HepG2 (cell line): ENCODE results near the gene HAP1. TPM values are rescaled to one million over a fixed set of nuclear protein-coding genes. Genes with fewer than 3 reads are reported as not detected.
A peak's percentile ranks its signal among the peaks of the same experiment; 100 is the strongest.

Experiments
- ATAC-seq: fragments of 200-7000 bp; cut with Tn5 transposase; 3 replicates; pipeline ENCODE4 v1.9.1; 2020; ENCODE audit warnings: mild to moderate bottlenecking, moderate library complexity
- BruUV-seq: library from RNA; stranded (reverse); fragments of 400-500 nt; replicated peaks from 2 replicates; lab custom pipeline; 2021; lab: Mats Ljungman, UMichigan
- CTCF ChIA-PET: fragments of 300-600 bp; formaldehyde crosslinking; extraction: SDS; loops from one replicate; lab custom pipeline; 2021; ENCODE audit warnings: low total read pairs, inconsistent platforms, low intra/inter-chr PET ratio; lab: Yijun Ruan, JAX
- POLR2A ChIA-PET: fragments of 350-600 bp; sonication (Branson Sonifier 250); formaldehyde crosslinking; loops from one replicate; lab custom pipeline; 2020; ENCODE audit warnings: antibody characterized with exemption, inconsistent platforms; lab: Yijun Ruan, JAX
- DNase-seq: peaks from one replicate; pipeline ENCODE4 v3.0.0-alpha.2; 2015; ENCODE audit warnings: low spot score
- FAIRE-seq: peaks from 3 replicates; lab custom pipeline; 2011; peaks lifted over from hg19 to GRCh38; lab: Jason Lieb, UNC
- H2AFZ ChIP-seq: one replicate; pipeline ENCODE4 v1.6.1; 2011; ENCODE audit warnings: low read length, inconsistent platforms
- H3K27ac ChIP-seq: fragments of 300-600 bp; 3 replicates; pipeline ENCODE4 v1.8.0; 2011; ENCODE audit warnings: mixed run types, mild to moderate bottlenecking, mixed read lengths, low read length, inconsistent platforms; ENCODE audit not compliant: insufficient read depth; ENCODE audit errors: extremely low read length
- H3K27me3 ChIP-seq, 2 experiments: fragments of 200-600 bp in 1 of 2; 2 replicates in 1 of 2; 3 replicates in 1 of 2; pipeline versions ENCODE4 v1.6.0 to v1.8.0; 2011; ENCODE audit warnings: low read length in 2 of 2, mild to moderate bottlenecking in 2 of 2, moderate library complexity in 2 of 2, inconsistent platforms in 1 of 2; ENCODE audit not compliant: insufficient read depth in 2 of 2, control insufficient read depth in 1 of 2
- H3K36me3 ChIP-seq, 2 experiments: fragments of 200-600 bp in 1 of 2; replicated peaks in 1 of 2; 2 replicates in 1 of 2; 3 replicates in 1 of 2; pipeline versions ENCODE4 v1.5.1 to v1.8.0; 2011; ENCODE audit warnings: low read length in 2 of 2, inconsistent platforms in 1 of 2; ENCODE audit not compliant: insufficient read depth in 2 of 2, control insufficient read depth in 1 of 2
- H3K4me1 ChIP-seq: 2 replicates; pipeline ENCODE4 v1.5.1; 2012; ENCODE audit warnings: low read length, inconsistent platforms; ENCODE audit not compliant: insufficient read depth
- H3K4me2 ChIP-seq: 2 replicates; pipeline ENCODE4 v1.6.0; 2011; ENCODE audit warnings: low read depth, low read length, inconsistent platforms
- H3K4me3 ChIP-seq, 3 experiments: fragments of 200-600 bp in 1 of 3; sonication (generic), shearing (Covaris generic) in 1 of 3; replicated peaks in 1 of 3; 2 replicates each; pipeline ENCODE4 v1.5.1; 2011 to 2016; ENCODE audit warnings: low read length in 3 of 3, inconsistent platforms in 2 of 3, low read depth in 2 of 3, mild to moderate bottlenecking in 2 of 3, control low read depth in 1 of 3, mixed read lengths in 1 of 3; ENCODE audit not compliant: insufficient read depth in 1 of 3
- H3K79me2 ChIP-seq: one replicate; pipeline ENCODE4 v1.6.1; 2011; ENCODE audit warnings: low read length, inconsistent platforms; ENCODE audit not compliant: insufficient read depth
- H3K9ac ChIP-seq: 2 replicates; pipeline ENCODE4 v1.6.0; 2011; ENCODE audit warnings: mild to moderate bottlenecking, low read depth, low read length, inconsistent platforms; ENCODE audit not compliant: insufficient read depth
- H3K9me3 ChIP-seq: 2 replicates; pipeline ENCODE4 v1.5.1; 2012; ENCODE audit warnings: mild to moderate bottlenecking, low read length
- H4K20me1 ChIP-seq: 2 replicates; pipeline ENCODE4 v1.6.0; 2011; ENCODE audit warnings: inconsistent platforms, mild to moderate bottlenecking, low read length, moderate library complexity; ENCODE audit not compliant: insufficient read depth
- ATF4 ChIP-seq, 2 experiments: fragments of 450-650 bp in 1 of 2; sonication (generic) in 1 of 2; formaldehyde crosslinking; IDR thresholded peaks; 2 replicates each; pipeline versions ENCODE4 v1.5.0 to v1.8.0; 2020 to 2022; ENCODE audit warnings: mild to moderate bottlenecking in 1 of 2, missing genetic modification reagents in 1 of 2
- DMAP1 ChIP-seq: IDR thresholded peaks from 2 replicates; pipeline ENCODE4 v1.6.1; 2016
- HMG20A ChIP-seq: IDR thresholded peaks from 2 replicates; pipeline ENCODE4 v1.6.1; 2016; ENCODE audit warnings: borderline replicate concordance
- KAT8 ChIP-seq: IDR thresholded peaks from 2 replicates; pipeline ENCODE4 v1.6.1; 2016; ENCODE audit warnings: missing genetic modification reagents, missing compliant biosample characterization
- KLF13 ChIP-seq: sonication (generic); formaldehyde crosslinking; IDR thresholded peaks from 2 replicates; pipeline ENCODE4 v1.4.0; 2020; ENCODE audit warnings: mild to moderate bottlenecking, missing genetic modification reagents
- KLF9 ChIP-seq: IDR thresholded peaks from 2 replicates; pipeline ENCODE4 v1.6.1; 2016; ENCODE audit warnings: low read depth
- MIER3 ChIP-seq: IDR thresholded peaks from 2 replicates; pipeline ENCODE4 v1.6.1; 2016; ENCODE audit warnings: missing compliant biosample characterization, borderline replicate concordance
- NR3C1 ChIP-seq: sonication (generic); formaldehyde crosslinking; IDR thresholded peaks from 2 replicates; pipeline ENCODE4 v1.4.0; 2020; ENCODE audit warnings: missing genetic modification reagents
- PPARG ChIP-seq: conservative IDR thresholded peaks from 2 replicates; pipeline ENCODE4 v1.6.1; 2016; ENCODE audit warnings: missing biosample characterization, missing genetic modification reagents
- RFXANK ChIP-seq: IDR thresholded peaks from 2 replicates; pipeline ENCODE4 v1.6.1; 2016
- SMC3 ChIP-seq: IDR thresholded peaks from 2 replicates; pipeline ENCODE4 v1.6.1; 2011; ENCODE audit warnings: low read length, improper control_type of control experiment
- THAP8 ChIP-seq: sonication (generic); formaldehyde crosslinking; IDR thresholded peaks from 2 replicates; pipeline ENCODE4 v1.5.1; 2020; ENCODE audit warnings: missing genetic modification reagents, mild to moderate bottlenecking, borderline replicate concordance
- ZNF160 ChIP-seq: sonication (generic); formaldehyde crosslinking; IDR thresholded peaks from 2 replicates; pipeline ENCODE4 v1.8.0; 2022; ENCODE audit warnings: mild to moderate bottlenecking, inconsistent platforms, missing genetic modification reagents
- ZNF260 ChIP-seq: sonication (generic); formaldehyde crosslinking; IDR thresholded peaks from 2 replicates; pipeline ENCODE4 v1.4.0; 2020; ENCODE audit warnings: missing genetic modification reagents, low read depth, mild to moderate bottlenecking, borderline replicate concordance
- ZNF30 ChIP-seq: sonication (generic); formaldehyde crosslinking; IDR thresholded peaks from 2 replicates; pipeline ENCODE4 v1.5.0; 2020; ENCODE audit warnings: mild to moderate bottlenecking, missing genetic modification reagents
- ZNF451 ChIP-seq: sonication (generic); formaldehyde crosslinking; IDR thresholded peaks from 2 replicates; pipeline ENCODE4 v1.5.0; 2020; ENCODE audit warnings: mild to moderate bottlenecking, missing genetic modification reagents
- ZNF652 ChIP-seq: IDR thresholded peaks from 2 replicates; pipeline ENCODE4 v1.6.1; 2016; ENCODE audit warnings: low read depth, borderline replicate concordance
- ZNF660 ChIP-seq: sonication (generic); formaldehyde crosslinking; IDR thresholded peaks from 2 replicates; pipeline ENCODE4 v1.5.1; 2020; ENCODE audit warnings: mild to moderate bottlenecking, low read depth, missing genetic modification reagents, borderline replicate concordance
- ZNF878 ChIP-seq: sonication (generic); formaldehyde crosslinking; IDR thresholded peaks from 2 replicates; pipeline ENCODE4 v1.8.1; 2023; ENCODE audit warnings: mild to moderate bottlenecking, missing genetic modification reagents, moderate library complexity
- ZSCAN31 ChIP-seq: sonication (generic); formaldehyde crosslinking; IDR thresholded peaks from 2 replicates; pipeline ENCODE4 v1.5.0; 2020; ENCODE audit warnings: low read depth, mild to moderate bottlenecking, missing genetic modification reagents
- ZUFSP ChIP-seq: sonication (generic); formaldehyde crosslinking; IDR thresholded peaks from 2 replicates; pipeline ENCODE4 v1.9.0; 2021; ENCODE audit warnings: missing genetic modification reagents, mild to moderate bottlenecking, borderline replicate concordance
- WGBS: methylation state at CpG from one replicate; pipeline ENCODE4 v1.1.6; 2017; ENCODE audit warnings: low lambda C conversion rate; 5-methylcytosine and 5-hydroxymethylcytosine counted together
- in situ Hi-C: cut with HindIII; loops from 2 replicates; pipeline ENCODE4 v1.10.0; 2017; ENCODE audit warnings: low pct_unique_long_range_greater_than_20kb; ENCODE audit not compliant: extremely low pct_ligation_motif_present
- intact Hi-C: fragments of 100-400 bp; cut with micrococcal nuclease; formaldehyde crosslinking; loops from one replicate; pipeline ENCODE4 v1.10.0; 2022; ENCODE audit not compliant: unreplicated experiment
- polyA plus RNA-seq, 8 experiments: library from polyadenylated mRNA; depleted of rRNA in 3 of 8; stranded (reverse) in 7 of 8; unstranded in 1 of 8; fragments of >200 nt; fragmentation: Illumina TruSeq in 4 of 8; extraction: Trizol in 4 of 8; gene quantifications; 2 replicates each; pipeline versions ENCODE4 v1.2.1 to v1.2.3, GENCODE V29; 2011 to 2016; ENCODE audit warnings: low read depth in 4 of 8, missing spikeins in 1 of 8, mixed read lengths in 1 of 8; ENCODE audit not compliant: insufficient read depth in 1 of 8
- total RNA-seq, 5 experiments: library from RNA; depleted of rRNA; stranded (reverse); fragments of >200 nt; fragmentation: Illumina TruSeq; extraction: Trizol; gene quantifications; 2 replicates each; pipeline ENCODE4 v1.2.3, GENCODE V29; 2016; ENCODE audit warnings: low read depth in 1 of 5
- TF ChIP-seq, protein P1 (sequence below): sonication (generic); formaldehyde crosslinking; IDR thresholded peaks from 2 replicates; pipeline ENCODE4 v1.4.0; 2020; ENCODE audit warnings: mild to moderate bottlenecking, missing genetic modification reagents

HAP1 gene
- total and polyA plus RNA-seq, 2 of the 13 experiments (the other 11 are each of a cell fraction or from before 2014, with no cell fraction given): 0.07 TPM

DNA sequence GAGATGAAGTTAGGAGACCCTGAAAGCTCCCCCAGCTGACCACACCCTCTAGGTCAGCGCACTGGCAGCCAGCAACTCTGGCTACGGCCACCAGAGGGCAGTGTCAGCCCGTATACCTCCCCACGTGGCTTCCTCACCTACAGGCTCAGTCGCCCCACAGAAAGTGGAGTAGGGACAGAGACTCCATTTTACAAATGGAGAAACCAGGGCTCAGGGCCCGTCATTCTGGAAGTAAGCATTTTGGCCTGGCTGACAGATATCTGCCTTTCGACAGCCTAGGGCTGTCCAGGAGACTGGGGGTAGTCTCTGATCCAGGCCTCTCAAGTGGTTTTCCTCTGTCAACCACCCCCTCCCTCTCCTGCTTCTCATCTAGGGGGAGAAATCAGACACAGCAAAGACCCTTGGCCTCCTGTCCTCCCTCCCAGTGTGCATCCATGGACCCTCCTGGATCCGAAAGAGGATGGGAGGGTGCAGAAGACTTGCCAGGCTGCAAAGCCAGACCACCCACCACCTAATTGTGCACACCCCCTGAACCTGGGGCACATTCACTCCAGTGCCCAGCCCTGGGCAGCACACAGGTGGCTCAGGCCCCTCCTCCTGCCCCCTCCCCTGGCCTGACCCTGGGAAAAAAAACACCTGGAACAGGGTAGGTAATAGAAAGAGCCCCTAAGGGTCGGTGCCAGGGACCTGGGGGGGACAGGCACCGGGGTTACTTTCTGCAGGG is 3.8 kb upstream of the HAP1 start:
- 26% methylated on average over 10 of the region's 10 CpGs for WGBS
- TF ChIP-seq ZNF451 (CRISPR knock-in tag) (no peak; the same call in 1 of the 2 replicates), ZNF652 (CRISPR knock-in tag) (no peak; the same call in 1 of the 2 replicates), ZNF260 (CRISPR knock-in tag) (no peak), ZNF160 (CRISPR knock-in tag) (no peak), RFXANK (CRISPR knock-in tag) (0 out of 2 replicates have a peak, but pooled peaks have one; percentile 38), ZNF660 (CRISPR knock-in tag) (no peak), KAT8 (CRISPR knock-in tag) (peak; percentile 85), ZNF30 (CRISPR knock-in tag) (no peak), ZSCAN31 (CRISPR knock-in tag) (0 out of 2 replicates have a peak, but pooled peaks have one; percentile 21), ZUFSP (CRISPR knock-in tag) (no peak), DMAP1 (CRISPR knock-in tag) (peak; percentile 68), KLF13 (CRISPR knock-in tag) (peak; percentile 82), SMC3 (peak; percentile 98), ATF4 (CRISPR knock-in tag; IDR thresholded peaks at IDR 0.05) (no peak), ZNF878 (CRISPR knock-in tag) (no peak), THAP8 (no peak), KLF9 (CRISPR knock-in tag) (peak; percentile 63; the same call in 1 of the 2 replicates), MIER3 (CRISPR knock-in tag) (no peak), HMG20A (CRISPR knock-in tag) (no peak), NR3C1 (no peak), PPARG (peak; percentile 68; the same call in 1 of the 2 replicates)
- TF ChIP-seq, protein P1, sequence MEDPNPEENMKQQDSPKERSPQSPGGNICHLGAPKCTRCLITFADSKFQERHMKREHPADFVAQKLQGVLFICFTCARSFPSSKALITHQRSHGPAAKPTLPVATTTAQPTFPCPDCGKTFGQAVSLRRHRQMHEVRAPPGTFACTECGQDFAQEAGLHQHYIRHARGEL: no peak

More for the DNA sequence above, 3.8 kb upstream of the HAP1 start:
- DNase-seq: peak; percentile 78
- Histone ChIP-seq H2AFZ (peak overlapping the region; percentile 91), H3K36me3 (no peaks in the 10 kb centered on the region), H3K9me3 (no peaks in the 10 kb centered on the region), H3K4me3 (peak overlapping the region in 1 of 3 experiments; percentile 23; a peak in 2 of 6 replicates), H4K20me1 (no peaks in the 10 kb centered on the region), H3K27me3 (peaks cover 18 to 59% of the 10 kb centered on the region in 2 experiments), H3K4me2 (peak overlapping the region; percentile 66), H3K79me2 (no peaks in the 10 kb centered on the region), H3K4me1 (peaks cover 38% of the 10 kb centered on the region), H3K9ac (peak overlapping the region; percentile 43), H3K27ac (no peak overlapping the region)
- ATAC-seq: peak; percentile 79
- BruUV-seq: no TSS peak
- in situ Hi-C loops (loop anchor here (5.0 kb wide), 2 partner anchors 64 to 219 kb away; no protein-coding TSS in a partner anchor), intact Hi-C loops (loop anchor here (1.0 kb wide), 2 partner anchors 63 to 221 kb away; no protein-coding TSS in a partner anchor)
- POLR2A ChIA-PET: interaction anchor here (0.9 to 1.5 kb wide), 6 partner anchors 35 to 64 kb away, joined by 3 to 6 read pairs (median 4); partner anchors contain the start of gene JUP
- CTCF ChIA-PET: interaction anchor here (0.8 to 3.8 kb wide), 9 partner anchors 34 to 222 kb away, joined by 3 to 97 read pairs (median 7); partner anchors contain the start of genes FKBP10, JUP and P3H4
- FAIRE-seq: peak; percentile 90
